ENCODE results near the gene RAB42.

RAB42 gene

GRCh38 chr1:28644494-28644893 lies 52.4 kb downstream of the RAB42 start:
- in situ Hi-C loops (cut with MboI; ENCODE audit: low sequenced_read_pairs), result no loop called here

Measured in HL-60/S4 (cell line).